Activated CD8-positive, alpha-beta memory T cell treated with anti-CD3 and anti-CD28 coated beads for 36 hours (primary cell): Measurements from ENCODE around the gene TFR2. TPM values are rescaled to one million over a fixed set of nuclear protein-coding genes. Genes with fewer than 3 reads are reported as not detected.

ENCODE experiments used
- CTCF ChIA-PET: fragments of 350-600 bp; sonication (Branson Sonifier 250); formaldehyde crosslinking; loops from one replicate; lab custom pipeline; 2021; ENCODE audit warnings: antibody characterized with exemption; lab: Charles Lee
- POLR2A ChIA-PET: fragments of 350-600 bp; sonication (Branson Sonifier 250); formaldehyde crosslinking; loops from one replicate; lab custom pipeline; 2021; ENCODE audit warnings: antibody characterized with exemption; lab: Charles Lee
- total RNA-seq, 2 experiments: library from RNA; stranded (reverse); gene quantifications; one replicate each; pipeline ENCODE4 v1.2.3, GENCODE V29; 2021

The TFR2 gene
- total RNA-seq, 2 experiments from 2014 or later, result 17.7 to 21.8 TPM

- POLR2A ChIA-PET, result interaction anchor here (0.6 to 3.0 kb wide), 15 partner anchors 15 to 157 kb away, joined by 3 to 18 read pairs (median 6); partner anchors contain the start of genes MEPCE, MOSPD3, POP7 and PPP1R35
- CTCF ChIA-PET, result interaction anchor here (0.7 to 4.3 kb wide), 21 partner anchors 13 to 156 kb away, joined by 3 to 25 read pairs (median 4); partner anchors contain the start of genes MEPCE, MOSPD3 and PCOLCE
These were observed 55.7 kb downstream of the TFR2 start, which contains the start of gene LRCH4 for GRCh38 chr7:100585511-100586265. Gene LRCH4, minus strand, starts transcription at chr7:100586129. Its CDS starts 29 bp downstream, at chr7:100586100.

DNA sequence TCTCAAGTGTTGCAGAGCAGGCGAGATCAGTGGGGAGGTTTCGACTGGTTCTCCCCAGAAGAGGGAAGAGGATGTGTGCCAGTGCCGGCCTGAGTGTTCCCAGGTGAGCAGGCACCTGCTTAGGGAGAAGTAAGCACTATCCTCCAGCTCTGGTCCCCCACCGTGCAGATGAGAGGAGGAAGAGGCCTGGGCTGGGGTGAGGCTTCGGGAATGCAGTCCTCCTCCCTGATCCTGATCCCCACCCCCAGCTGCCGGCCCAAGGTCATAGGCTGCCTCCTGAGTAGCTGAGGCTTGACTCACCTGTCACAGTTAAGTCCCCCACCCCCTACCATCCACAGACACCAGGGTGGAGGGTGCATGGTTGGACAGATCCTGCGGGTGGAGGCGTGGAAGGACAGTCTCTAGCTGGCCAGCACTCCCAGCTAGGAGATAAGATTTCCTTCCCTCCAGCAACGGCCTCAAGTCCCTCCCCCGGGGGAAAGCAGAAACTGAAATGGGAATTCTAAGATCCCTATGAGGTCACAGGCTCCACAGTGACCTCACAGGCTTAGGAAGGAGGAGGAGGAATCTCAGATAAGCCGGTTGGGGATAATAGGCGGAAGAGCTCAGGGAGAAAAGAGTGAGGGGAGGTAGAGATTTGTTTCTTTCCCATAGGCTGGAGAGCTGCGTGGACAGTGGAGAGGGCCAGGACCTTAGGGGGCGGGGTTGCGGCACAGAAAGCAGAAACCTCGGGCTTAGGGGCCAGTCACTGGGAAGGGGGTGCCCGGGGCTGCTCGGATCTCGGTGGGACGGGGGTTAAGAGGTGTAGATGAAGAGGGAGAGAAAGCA is 56.5 kb downstream of the TFR2 start:
- CTCF ChIA-PET, result interaction anchor here (1.0 to 4.3 kb wide), 17 partner anchors 12 to 148 kb away, joined by 3 to 25 read pairs (median 5); partner anchors contain the start of genes MOSPD3 and PCOLCE
- POLR2A ChIA-PET, result interaction anchor here (0.6 to 3.0 kb wide), 7 partner anchors 21 to 267 kb away, joined by 3 to 18 read pairs (median 7); partner anchors contain the start of genes MOSPD3, POP7 and SLC12A9

DNA sequence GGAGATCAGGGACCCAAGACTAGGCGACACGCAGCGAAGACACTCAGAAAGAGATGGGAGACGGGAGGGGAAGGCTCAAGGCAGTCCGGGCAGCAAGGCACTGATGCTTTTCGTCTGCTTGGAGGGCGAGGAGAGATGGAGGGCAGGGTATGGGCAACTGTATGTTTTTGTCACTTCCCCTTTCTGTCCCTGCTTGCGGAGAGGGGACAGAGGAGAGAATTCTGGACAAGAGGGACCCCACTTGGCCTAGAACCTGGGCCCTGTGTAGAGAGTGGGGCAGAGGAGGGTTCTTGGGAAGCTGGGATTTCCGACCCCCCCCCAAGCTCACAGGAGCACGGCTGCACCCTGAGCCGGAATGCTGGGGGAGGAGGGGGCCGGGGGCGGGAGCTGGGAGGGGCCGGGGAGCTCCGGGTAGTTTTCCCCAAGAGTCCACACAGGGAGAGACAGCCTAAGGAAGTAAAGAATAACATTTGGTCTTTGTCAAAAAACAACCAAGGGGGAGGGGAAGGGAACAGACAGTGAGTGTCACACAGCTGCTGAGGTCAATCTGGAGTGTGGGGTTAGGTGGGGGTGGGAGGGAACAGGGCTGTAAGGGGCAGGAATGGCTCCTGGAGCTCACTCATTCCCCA is 57.2 kb downstream of the TFR2 start:
- POLR2A ChIA-PET, result interaction anchor here (0.6 to 3.0 kb wide), 10 partner anchors 22 to 268 kb away, joined by 3 to 18 read pairs (median 4); partner anchors contain the start of genes MOSPD3, POP7, SLC12A9 and ZCWPW1
- CTCF ChIA-PET, result interaction anchor here (1.1 to 4.3 kb wide), 10 partner anchors 12 to 121 kb away, joined by 3 to 25 read pairs (median 4); partner anchors contain the start of gene MOSPD3

DNA sequence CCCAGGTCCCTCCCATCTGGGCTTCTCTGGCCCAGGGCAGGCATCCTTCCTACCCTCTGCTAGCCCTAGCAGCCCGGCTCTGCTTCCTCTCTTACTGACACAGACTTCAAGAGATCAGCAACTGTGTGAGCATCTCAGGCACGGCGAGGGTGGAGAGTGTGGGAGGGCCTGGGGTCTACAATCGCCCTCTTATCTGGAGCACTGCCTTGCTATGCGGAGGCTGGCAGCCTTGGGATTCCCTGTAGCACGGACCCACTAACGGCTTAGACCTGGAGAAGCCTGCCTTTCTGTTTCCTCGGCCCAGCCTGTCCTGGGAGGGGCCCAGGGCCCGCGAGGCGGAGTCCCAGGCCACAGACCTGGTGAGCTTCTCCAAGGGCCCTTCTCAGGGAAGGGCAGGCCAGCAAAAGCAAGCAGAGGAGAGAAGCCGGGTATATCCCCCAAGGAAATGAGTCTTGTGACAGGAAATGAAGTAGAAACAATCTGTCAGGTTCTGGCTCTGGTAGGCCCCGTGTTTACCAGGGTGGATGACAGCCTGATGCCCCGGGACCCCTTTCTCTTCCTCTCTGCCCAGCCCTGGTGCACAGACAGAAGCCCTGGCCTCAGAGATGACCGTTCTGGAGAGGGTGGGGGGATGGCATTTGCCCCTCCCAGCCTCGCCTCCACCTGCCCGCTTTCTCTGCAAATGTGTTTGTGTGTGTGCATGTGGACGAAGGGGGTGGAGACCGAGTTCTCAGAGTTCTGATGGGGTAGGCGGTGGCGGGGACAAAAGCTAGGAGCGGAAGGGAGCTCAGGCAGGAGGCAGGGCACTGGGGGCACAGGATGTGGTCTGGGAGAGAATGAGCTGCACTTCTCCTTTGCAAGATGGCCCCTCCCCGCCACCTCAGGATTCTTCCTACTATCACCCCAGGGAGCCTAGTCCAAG is 58.0 kb downstream of the TFR2 start:
- POLR2A ChIA-PET, result interaction anchor here (0.6 to 1.5 kb wide), 7 partner anchors 26 to 155 kb away, joined by 3 to 7 read pairs (median 4); partner anchors contain the start of genes MOSPD3, POP7 and ZCWPW1

DNA sequence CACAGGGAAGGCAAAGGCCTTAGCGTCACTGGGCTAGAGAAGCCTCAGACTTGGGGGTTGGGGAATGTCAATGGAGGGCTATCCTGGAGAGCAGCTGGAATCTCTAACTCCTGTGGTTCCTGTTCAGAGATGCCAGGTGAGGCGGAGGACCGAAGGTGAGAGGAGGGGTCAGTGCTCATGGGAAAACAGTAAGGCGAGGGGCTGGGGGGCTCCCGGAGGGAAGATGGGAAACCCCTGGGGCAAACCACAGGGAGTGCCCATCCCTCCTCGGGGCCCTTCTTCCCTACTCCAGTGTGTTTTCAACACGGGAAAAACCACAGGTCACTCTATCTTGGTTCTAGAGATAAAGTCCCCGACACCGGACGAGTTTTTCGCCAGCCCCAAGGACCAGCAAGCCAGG is 58.7 kb downstream of the TFR2 start:
- ChIA-PET POLR2A (interaction anchor here (1.4 kb wide), 1 partner anchor 27 kb away, joined by 4 read pairs; no protein-coding TSS in a partner anchor), CTCF (interaction anchor here (1.1 to 1.8 kb wide), 5 partner anchors 12 to 123 kb away, joined by 3 to 7 read pairs (median 4); partner anchors contain the start of gene MOSPD3)

More for the DNA sequence above, 58.0 kb downstream of the TFR2 start:
- CTCF ChIA-PET, result interaction anchor here (1.1 to 4.3 kb wide), 8 partner anchors 11 to 122 kb away, joined by 3 to 25 read pairs (median 4); partner anchors contain the start of gene MOSPD3

DNA sequence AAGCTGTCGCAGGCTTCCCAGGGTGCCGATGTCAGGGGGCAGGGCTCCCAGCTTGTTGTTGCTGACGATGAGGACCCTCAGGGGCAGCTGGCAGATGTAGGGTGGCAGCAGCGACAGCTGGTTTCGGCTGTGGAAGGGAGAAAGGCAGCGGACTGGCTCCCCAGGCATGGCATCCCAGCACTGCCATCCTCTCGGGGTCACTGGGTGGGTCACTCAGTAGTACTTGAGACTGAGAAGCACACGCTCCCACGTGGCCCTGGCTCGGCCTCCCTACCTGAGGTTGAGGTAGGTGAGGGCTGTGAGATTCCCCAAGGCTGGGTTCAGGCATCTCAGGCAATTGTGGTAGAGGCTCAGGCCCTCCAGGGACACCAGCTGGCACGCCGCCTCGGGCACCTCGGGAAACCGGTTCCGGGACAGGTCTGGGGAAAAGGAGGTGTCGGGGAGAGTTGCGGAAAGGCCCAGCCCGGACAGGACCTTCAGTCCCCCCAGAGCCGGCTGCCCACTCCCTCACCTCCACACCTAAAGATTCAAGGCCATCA is 59.2 kb downstream of the TFR2 start:
- POLR2A ChIA-PET, result no interaction called here
- CTCF ChIA-PET, result interaction anchor here (1.1 kb wide), 1 partner anchor 109 kb away, joined by 3 read pairs; no protein-coding TSS in a partner anchor

- CTCF ChIA-PET, result interaction anchor here (1.1 kb wide), 2 partner anchors 16 to 110 kb away, joined by 3 read pairs; no protein-coding TSS in a partner anchor
- POLR2A ChIA-PET, result no interaction called here
These were observed 60.7 kb downstream of the TFR2 start for GRCh38 chr7:100580466-100581283.

- ChIA-PET CTCF (interaction anchor here (0.8 to 2.1 kb wide), 3 partner anchors 15 to 113 kb away, joined by 4 to 6 read pairs (median 6); no protein-coding TSS in a partner anchor), POLR2A (interaction anchor here (0.6 kb wide), 1 partner anchor 27 kb away, joined by 3 read pairs; no protein-coding TSS in a partner anchor)
These were observed 62.8 kb downstream of the TFR2 start for GRCh38 chr7:100578246-100579183.

DNA sequence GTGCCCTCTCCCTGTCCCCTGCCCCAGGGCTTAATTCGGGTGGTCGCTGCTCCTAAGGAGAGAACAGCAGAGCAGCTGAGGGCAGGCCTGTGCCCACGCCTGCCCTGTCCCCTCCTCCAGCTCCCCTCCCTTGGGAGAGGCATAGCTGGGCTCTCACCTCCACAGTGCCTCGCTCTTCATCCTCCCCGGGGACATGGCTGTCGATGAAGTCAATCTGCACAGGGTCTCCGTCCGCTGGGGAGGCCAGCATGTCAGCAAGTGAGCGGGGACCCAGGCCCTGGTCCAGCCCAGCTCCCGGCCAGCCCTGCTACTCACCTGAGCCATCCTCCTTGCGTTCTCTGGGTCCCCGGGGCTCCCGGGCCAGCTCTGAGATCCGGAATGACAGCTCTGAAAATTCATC is 63.8 kb downstream of the TFR2 start:
- POLR2A ChIA-PET, result no interaction called here
- CTCF ChIA-PET, result interaction anchor here (2.1 kb wide), 1 partner anchor 14 kb away, joined by 6 read pairs; no protein-coding TSS in a partner anchor

DNA sequence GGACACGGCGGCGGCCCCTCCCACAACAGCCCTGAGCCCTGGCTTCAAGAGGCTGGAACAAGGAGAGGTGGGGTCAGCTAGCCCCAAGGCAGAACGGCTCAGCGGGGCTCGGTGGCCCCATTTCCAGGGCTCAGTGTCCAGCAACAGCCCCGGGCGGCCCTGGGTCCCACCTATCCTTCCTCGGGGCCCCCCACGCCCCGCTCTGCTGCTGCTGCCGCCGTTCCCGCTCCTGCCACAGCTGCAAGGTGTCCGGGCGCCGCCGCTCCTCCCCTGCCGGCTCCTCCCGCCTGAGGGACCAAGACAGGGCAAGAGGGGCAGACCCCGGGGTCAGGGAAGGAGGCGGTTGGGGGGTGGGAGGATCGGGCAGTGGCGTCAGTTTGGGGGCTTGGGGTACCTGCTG is 64.2 kb downstream of the TFR2 start:
- POLR2A ChIA-PET, result no interaction called here
- CTCF ChIA-PET, result interaction anchor here (2.1 kb wide), 1 partner anchor 13 kb away, joined by 6 read pairs; no protein-coding TSS in a partner anchor

DNA sequence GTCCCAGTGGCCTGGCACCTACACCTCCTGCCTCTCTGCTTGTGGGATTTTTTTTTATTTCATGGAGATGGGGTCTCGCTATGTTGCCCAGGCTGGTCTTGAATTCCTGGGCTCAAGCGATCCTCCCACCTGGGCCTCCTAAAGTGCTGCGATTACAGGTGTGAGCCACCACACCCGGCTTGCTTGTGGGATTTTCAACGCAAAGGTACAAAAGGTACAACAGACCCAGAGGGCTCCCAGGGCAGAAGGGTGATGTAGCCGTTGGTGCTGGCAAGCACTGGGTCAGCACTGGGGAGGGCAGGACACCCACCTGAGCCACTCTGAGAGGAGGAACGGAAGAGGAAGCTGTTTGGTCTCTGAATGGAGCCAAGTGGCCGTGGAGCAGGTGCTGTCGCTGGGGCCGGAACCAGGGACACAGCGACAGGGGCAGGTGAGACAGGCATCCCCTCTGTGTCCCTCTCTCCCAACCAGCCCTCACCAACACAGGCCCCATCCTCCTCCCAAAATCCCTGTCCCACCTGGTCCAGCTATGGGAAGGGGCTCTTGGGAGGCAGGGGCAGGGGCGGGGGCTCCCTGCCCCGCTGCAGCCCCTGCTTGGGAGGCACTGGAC is 64.9 kb downstream of the TFR2 start:
- ChIA-PET CTCF (interaction anchor here (0.9 to 2.1 kb wide), 2 partner anchors 13 to 88 kb away, joined by 3 to 6 read pairs; no protein-coding TSS in a partner anchor), POLR2A (no interaction called here)

DNA sequence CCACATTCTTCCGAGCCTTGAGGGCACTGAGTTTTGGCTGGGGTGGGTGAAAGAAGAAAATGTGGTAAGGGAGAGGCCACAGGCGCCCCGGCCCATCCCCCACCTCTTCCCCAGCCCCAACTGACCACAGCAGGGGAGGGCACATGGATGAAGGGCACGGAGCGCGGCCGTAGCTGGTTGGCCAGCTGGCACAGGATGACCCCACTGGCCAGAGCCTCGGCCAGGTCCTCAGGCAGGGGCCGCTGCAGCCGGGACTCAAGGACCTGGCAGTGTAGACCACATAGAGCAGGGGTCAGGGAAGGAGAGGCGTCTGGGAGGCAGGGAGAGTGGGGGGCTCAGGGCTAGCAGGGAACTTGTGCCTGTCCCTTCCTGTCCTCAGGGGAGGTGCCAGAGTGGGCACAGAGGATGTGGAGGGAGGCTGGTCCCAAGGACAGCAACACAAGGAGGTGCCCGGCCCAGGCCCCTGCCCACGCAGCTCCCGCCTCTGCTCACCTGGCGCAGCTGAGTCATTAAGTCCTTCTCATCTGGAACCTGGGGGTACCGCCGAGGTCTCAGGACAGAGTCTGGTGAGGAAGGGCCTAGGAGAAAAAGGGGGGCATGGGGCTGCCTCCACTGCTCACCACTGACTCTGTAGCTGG is 65.5 kb downstream of the TFR2 start:
- CTCF ChIA-PET, result interaction anchor here (0.9 kb wide), 1 partner anchor 87 kb away, joined by 3 read pairs; no protein-coding TSS in a partner anchor
- POLR2A ChIA-PET, result no interaction called here

GRCh38 chr7:100575206-100575631 is 66.1 kb downstream of the TFR2 start:
- ChIA-PET CTCF (no interaction called here), POLR2A (no interaction called here)
